ENCODE results near the gene OR13C9.
"Not testable (repeated sequence)": the region's sequence is repeated elsewhere in the genome, so short reads cannot be mapped to it uniquely, and the experiment has no call there.

The OR13C9 gene, protein sequence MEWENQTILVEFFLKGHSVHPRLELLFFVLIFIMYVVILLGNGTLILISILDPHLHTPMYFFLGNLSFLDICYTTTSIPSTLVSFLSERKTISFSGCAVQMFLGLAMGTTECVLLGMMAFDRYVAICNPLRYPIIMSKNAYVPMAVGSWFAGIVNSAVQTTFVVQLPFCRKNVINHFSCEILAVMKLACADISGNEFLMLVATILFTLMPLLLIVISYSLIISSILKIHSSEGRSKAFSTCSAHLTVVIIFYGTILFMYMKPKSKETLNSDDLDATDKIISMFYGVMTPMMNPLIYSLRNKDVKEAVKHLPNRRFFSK

DNA sequence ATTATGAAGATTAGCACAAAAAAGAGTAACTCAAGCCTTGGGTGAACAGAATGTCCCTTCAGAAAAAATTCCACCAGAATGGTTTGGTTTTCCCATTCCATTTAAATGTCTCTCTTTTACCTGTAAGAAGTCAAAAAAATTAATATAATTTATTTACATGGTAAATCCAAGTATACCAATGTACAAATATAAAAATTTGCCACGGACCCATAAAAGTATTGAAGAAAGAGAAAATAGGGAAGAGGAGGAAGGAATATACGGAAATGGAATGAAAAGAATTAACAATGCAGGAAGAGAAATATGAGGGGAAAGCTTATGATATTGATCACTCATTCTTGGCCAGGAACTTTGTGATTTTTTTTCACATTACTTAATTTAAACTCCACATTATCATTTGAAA, at the start of gene OR13C9:
Gene OR13C9, minus strand, starts transcription at position 101 of the 400 bp plus-strand sequence. Its CDS starts 0 bp downstream, at position 101.
- no peak for DNase-seq

DNA sequence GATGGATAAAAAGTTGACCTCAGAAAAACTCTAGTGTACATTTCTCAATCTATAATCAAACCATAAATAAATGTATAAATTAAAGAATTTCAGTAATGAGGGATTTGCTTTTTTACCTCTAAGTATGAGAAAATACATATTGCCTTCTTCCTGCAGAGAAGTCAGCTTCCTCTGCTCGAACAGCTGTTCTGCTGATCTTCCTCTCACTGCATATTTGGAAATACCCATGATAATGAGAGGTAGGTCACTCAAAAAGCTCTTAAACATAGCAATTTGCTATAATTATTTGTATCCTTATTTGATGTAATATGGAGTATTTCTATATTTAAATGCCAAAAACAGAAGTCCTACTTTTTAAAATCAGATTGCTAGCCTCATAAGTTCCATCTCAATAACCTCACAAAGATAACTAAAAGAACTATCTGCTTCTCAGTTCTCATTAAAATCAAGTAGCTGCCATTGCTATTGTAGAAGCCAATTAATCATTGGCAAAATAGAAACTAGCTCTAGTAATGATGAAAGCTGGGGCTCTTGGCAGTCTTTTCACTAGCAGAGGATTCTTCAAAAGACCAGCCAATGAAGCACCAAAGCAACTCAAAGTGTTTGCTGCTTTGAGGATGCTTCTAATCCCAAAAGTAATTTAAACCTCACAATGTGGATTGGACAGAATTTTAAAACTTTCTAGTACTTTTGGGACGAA, 40.6 kb upstream of the OR13C9 start:
- no peak for DNase-seq

DNA sequence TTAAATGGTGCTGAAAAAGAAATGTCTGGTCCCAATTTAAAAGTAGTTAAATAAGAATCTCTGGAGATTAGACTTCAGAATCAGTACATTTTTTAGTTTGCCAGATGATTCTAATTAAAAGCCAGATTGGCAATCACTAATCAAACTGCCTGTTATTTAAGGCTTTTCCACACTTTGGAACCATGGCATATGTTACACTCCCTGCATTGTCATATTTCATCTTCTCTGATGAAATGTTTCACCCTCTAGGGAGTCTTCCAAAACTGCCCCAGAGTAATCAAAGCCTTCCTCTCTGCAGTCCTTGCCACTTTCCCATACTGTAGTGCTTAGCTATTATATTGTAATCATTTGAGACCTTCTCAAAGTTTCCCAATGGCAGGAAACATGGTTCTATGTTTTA, 17.5 kb upstream of the OR13C9 start:
- no peak for DNase-seq

DNA sequence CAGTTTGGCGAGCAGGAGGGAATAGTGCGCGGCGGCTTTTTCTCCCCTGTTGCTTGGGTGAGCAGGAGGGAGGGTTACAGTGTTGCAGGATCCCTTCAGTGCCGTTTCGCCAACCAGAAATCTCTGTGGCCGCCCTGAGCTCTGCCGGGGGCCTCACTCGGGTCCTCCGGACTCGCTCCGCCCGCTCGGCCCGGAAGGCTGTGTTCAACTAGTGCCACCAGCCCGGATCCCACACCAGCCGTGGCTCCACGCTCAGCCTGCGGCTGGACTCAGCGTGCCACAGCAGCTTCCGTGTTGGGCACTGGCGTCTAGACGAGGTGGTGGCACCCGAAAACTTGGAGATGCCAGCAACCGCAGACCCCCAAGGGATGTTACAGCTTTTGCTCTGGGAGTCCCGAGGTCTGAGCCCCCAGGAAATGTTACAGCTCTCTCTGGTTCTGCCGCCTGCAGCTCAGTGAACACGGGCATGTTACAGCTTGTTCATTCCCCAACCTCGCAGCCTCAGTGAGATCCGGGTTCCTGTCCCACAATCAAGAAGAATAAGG, 16.0 kb upstream of the OR13C9 start:
- no peak for DNase-seq

DNA sequence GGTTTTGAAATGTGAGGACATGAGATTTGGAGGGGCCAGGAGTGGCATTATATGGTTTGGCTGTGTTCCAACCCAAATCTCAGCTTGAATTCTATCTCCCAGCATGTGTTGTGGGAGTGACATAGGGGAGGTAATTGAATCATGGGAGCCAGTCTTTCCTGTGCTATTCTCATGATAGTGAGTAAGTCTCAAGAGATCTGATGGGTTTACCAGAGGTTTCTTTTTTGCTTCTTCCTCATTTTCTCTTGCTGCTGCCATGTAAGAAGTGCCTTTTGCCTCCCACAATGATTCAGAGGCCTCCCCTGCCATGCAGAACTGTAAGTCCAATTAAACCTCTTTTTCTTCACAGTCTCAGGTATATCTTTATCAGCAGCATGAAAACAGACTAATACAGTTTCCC, 8.0 kb upstream of the OR13C9 start:
- DNase-seq = not testable (repeated sequence)

DNA sequence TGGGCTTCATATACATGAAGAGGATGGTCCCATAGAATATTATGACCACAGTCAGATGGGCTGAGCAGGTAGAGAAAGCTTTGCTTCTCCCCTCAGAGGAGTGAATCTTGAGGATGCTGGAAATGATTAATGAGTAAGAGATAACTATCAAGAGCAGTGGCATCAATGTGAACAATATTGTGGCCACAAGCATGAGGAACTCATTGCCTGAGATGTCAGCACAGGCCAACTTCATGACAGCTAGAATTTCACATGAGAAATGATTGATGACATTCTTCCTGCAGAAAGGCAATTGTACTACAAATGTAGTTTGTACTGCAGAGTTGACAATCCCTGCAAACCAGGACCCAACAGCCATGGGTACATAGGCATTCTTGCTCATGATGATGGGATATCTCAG, 586 bp downstream of the OR13C9 start:
- DNase-seq = no peak

DNA sequence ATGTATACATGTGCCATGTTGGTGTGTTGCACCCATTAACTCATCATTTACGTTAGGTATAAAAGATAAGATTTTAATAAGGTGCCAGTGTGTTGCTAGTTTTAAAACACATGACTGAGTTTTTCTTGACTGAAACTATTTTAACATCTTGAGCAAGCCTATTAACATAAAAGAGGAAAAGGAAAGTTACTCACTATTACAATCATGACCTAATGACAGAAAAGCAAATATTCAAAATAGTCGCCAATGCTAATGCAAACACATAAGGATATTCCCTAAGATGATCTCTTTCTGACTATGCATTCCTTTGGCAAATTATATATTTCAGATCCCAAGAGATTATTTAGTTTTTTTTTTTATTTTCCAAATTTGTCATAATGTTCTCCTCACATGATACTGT, 6.8 kb downstream of the OR13C9 start:
- DNase-seq = no peak

DNA sequence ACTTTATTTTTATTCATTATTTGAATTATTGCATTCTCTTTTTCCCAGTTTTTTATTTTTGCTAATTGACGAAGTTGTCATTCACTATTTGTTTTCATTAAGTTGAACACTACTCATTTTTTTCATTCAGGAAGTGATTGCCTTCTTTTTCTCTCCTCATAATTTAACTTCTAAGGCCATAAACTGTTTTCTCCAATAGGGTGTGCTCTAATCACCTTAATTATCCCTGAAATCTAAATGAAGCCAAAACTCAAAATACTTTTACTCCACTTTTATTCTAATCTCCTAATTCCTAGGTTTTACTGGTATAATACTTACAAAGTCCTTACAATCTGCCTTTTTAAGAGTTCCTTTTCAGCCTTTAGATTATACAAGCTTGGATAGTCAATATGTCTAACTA, 9.7 kb downstream of the OR13C9 start:
- DNase-seq = peak in 1 of 2 experiments; percentile 4

DNA sequence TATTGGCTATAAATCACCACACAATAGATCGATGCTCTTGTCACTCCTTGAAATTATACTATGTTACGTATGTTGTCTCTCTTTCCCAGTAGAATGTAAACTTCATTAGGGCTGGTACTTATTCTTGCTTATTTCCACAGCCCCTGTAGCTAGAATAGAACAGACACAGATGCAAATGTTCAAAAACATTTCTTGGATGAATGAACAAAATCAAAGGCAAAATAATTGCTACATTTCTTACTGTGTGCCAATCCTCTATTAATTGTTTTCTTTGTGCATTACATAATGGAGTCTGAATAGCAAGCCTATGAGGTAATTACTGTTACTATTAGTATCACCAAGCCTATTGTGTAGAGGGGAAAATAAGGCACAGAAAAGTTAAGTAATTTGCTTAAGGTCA, 11.9 kb downstream of the OR13C9 start:
- DNase-seq = no peak

DNA sequence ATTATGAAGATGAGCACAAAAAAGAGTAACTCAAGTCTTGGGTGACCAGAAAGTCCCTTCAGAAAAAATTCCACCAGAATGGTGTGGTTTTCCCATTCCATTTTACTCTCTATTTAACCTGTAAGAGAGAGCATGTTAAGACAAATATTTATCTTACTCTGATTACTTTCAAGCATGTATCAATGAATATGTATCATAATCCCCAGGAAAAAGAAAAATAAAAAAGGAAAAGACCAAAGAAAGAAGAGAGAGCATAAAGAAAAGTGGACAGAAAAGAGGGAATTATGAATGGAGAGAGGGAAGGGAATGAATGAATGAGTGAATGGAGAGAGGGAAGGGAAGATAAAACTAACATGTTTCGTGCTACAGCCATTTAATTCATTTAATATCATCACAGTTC, 12.5 kb downstream of the OR13C9 start, which contains the start of gene OR13C2:
Gene OR13C2, minus strand, starts transcription at position 101 of the 400 bp plus-strand sequence. Its CDS starts 0 bp downstream, at position 101.
- not testable (repeated sequence) for DNase-seq

DNA sequence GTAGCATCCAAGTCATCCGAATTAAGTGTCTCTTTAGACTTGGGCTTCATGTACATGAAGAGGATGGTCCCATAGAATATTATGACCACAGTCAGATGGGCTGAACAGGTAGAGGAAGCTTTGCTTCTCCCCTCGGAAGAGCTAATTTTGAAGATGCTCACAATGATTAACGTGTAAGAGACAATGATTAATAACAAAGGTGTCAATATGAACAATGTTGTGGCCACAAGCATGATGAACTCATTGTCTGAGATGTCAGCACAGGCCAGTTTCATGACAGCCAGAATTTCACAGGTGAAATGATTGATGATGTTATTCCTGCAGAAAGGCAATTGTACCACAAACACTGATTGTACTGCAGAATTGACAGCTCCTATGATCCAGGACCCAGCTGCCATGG, 13.2 kb downstream of the OR13C9 start:
- no peak for DNase-seq

DNA sequence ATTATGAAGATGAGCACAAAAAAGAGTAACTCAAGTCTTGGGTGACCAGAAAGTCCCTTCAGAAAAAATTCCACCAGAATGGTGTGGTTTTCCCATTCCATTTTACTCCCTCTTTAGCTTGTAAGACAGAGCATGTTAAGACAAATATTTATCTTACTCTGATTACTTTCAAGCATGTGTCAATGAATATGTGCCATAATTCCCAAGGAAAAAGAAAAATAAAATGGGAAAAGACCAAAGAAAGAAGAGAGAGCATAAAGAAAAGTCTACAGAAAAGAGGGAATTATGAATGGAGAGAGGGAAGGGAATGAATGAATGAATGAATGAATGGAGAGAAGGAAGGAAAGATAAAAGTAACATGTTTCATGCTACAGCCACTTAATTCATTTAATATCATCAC, 18.7 kb downstream of the OR13C9 start, which contains the start of gene OR13C5:
Gene OR13C5, minus strand, starts transcription at position 101 of the 400 bp plus-strand sequence. Its CDS starts 0 bp downstream, at position 101.
- not testable (repeated sequence) for DNase-seq

DNA sequence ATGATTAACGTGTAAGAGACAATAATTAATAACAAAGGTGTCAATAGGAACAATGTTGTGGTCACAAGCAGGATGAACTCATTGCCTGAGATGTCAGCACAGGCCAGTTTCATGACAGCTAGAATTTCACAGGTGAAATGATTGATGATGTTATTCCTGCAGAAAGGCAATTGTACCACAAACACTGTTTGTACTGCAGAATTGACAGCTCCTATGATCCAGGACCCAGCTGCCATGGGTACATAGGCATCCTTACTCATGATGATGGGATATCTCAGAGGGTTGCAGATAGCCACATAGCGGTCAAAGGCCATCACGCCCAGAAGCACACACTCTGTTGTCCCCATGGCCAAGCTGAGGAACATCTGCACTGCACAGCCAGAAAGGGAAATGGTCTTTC, 19.3 kb downstream of the OR13C9 start:
- not testable (repeated sequence) for DNase-seq

DNA sequence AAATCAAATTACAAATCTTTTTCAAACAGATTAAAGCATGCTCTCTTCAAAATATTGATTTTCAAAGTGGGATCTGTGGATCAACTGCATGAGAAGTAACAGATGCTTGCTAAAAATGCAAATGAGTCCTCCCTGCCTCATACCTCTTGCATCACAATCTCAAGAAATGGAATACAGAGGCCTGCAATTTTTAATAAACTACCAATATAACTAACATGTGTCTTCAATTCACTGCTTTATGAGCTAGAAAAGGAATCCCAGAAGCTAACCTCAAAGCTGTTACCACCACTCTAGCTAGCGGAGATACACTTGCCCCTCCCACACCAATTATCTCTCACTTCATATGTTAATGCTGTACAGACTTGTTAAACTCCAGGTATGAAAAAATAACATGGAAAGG, 28.4 kb downstream of the OR13C9 start:
- peak in 1 of 2 experiments; percentile 6 for DNase-seq

DNA sequence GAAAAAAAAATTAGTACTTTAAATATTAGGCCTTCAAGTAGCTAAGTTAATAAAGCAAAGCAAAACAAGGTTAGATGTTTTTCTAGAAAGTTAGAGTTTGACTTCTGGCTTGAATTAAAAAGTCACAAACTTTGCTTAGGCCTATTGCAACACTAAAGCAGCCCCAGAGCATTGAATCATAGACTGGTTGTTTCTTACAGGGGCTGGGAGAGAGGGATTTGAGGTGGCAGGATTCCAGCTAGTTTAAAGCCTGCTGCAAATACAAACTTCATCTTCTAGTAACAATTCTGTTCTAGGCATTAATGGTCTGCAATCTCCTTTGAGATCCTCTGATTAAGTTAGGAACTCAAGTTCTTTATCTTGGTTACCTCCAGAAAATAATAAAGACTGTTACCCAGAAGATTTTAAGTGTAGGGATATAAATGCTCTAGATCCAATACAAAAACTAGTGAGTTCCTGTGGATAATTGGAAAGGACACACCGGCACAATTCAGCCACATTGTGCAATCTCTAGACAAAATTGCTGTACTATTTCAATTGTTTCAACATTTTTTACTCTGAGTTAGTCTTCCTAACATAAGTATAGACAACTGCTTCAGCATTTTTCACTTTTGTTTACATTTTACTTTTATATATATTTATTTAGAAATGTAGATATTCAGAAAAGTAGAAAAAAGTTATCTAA, 31.4 kb downstream of the OR13C9 start:
- DNase-seq = no peak

DNA sequence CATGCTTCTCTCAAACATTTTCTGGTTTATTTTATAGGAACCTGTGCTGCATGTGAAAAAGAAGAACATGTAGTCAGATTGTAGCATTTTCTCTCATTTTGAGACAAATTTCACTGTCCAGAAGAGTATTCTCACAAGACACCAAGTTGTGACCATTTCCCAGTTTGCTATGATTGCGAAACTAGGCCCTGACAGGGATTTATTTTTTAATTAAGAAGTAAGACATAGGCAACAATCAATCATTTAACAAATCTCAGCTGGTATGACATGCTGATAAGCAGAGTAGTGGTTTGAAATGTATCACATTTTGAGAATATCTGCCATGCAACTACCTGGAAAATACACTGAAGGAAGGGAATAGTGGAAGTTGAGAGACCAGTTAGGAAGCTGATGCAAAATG, 37.4 kb downstream of the OR13C9 start:
- DNase-seq = no peak

DNA sequence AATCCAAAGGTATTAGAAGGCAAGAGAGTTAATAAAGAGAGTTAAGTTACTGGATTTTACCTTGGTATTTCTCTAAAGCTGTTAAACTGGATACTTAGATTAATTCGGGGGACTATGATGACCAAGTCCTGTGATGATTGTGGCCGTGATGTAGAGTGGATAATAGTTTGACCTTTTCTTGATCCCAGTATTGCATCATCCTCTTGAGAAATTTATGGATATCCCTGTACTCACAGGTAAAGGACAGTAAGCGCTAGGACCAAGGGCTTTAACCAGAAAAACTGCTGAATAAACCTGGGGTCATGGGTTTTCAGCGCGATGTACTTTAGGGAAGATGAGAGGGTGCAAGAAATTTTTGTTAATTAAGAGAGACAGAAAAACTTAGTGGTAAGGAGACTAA, 40.7 kb downstream of the OR13C9 start:
- no peak for DNase-seq

DNA sequence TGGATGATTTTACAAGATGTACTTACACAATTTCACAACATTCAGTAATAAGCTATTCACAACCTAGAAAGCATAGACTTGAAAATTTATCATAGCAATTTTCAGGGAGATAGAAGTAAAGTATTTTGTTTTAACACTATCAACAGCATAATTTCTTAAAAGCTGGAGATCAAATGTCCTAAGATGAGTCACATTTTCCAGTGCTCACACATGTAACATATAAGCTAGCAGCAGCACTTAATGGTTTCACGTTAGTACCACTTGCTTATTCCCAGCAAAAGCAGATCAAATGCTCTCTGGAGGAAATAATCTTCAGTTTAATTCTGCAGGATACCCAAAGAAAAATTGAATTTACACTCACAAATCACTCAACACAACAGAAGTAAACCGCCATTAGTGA, 42.5 kb downstream of the OR13C9 start:
- DNase-seq = no peak

DNA sequence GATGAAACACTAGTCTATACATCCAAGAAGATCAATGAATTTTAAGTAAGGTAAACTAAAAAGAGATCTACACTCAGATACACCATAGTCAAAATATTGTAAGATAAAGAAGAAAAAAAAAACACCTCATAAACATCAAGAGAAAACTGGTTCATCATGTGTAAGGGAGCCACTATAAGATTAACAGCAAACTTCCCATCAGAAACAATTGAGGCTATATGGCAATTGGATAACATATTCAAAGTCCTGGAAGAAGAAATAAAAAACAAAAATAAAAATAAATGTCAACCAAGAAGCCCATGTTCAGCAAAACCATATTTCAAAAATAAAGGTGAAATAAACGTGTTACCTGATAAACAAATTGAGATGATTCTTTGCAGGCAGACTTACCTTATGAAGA, 45.4 kb downstream of the OR13C9 start:
- DNase-seq = no peak

DNA sequence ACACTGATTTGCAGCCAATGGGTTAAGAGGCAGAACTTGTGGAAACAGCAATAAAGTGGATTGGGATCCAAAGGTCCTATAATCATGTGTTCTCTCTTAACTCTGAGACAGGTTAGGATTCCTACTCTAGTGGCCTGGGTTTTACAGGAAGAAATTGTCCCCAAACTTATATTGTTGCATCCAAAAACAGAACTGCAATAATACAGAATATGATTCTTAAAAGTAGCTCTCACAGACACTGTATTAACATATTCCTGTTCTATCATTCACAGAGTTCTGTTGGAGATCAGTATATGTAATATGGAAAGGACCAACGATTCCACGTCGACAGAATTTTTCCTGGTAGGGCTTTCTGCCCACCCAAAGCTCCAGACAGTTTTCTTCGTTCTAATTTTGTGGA, 49.1 kb downstream of the OR13C9 start, which contains the start of gene OR13C8:
Gene OR13C8, plus strand, starts transcription at position 301 of the 400 bp plus-strand sequence. Its CDS starts 0 bp downstream, at position 301.
- no peak for DNase-seq

Measured in NCI-H524 (cell line).